Measurements from ENCODE around the gene CLMP. TPM values are rescaled to one million over a fixed set of nuclear protein-coding genes. Genes with fewer than 3 reads are reported as not detected.

The CLMP gene
- total RNA-seq, 3 donors from 2014 or later (not counting 1 experiment from before 2014, with no cell fraction given): 0.07 to 0.45 TPM; not detected in 1

GRCh38 chr11:123057661-123058305, 137.3 kb downstream of the CLMP start:
- peaks cover 50% of the 10 kb centered on the region for H3K36me3 Mint-ChIP-seq
- H3K27ac Mint-ChIP-seq: peak overlapping the region; percentile 99 to 100
- H3K9me3 Mint-ChIP-seq: no peaks in the 10 kb centered on the region
- DNase-seq (peak in 1 of 2 donors; percentile 63), ATAC-seq (no peak)
- Histone ChIP-seq H3K27me3 (ENCODE audit: control insufficient read depth, insufficient read depth, low read length) (no peaks in the 10 kb centered on the region), H3K4me1 (ENCODE audit: control insufficient read depth, insufficient read depth, low read length) (peaks cover 59% of the 10 kb centered on the region), H3K9me3 (ENCODE audit: control insufficient read depth, insufficient read depth, low read length) (no peaks in the 10 kb centered on the region), H3K27ac (ENCODE audit: low read length) (peak overlapping the region; percentile 23), H3K36me3 (ENCODE audit: control insufficient read depth, insufficient read depth, low read length) (peaks cover 74% of the 10 kb centered on the region), H3K4me3 (ENCODE audit: low read length) (no peak overlapping the region)
- H3K27me3 Mint-ChIP-seq (ENCODE audit: low read depth in 2 of 2): no peaks in the 10 kb centered on the region
- intact Hi-C loops (cut with micrococcal nuclease): no loop called here
- peak overlapping the region; percentile 25 for H3K4me3 Mint-ChIP-seq
- H3K4me1 Mint-ChIP-seq: peaks cover 66 to 85% of the 10 kb centered on the region in 2 donors
- TF ChIP-seq CTCF (IDR thresholded peaks at IDR 0.05): no peak
- WGBS (ENCODE audit: insufficient coverage): 72% methylated on average over 5 of the region's 5 CpGs

GRCh38 chr11:123056835-123057491, 138.1 kb downstream of the CLMP start:
- 66% methylated on average over 3 of the region's 3 CpGs for WGBS (ENCODE audit: insufficient coverage)
- DNase-seq (no peak), ATAC-seq (no peak)
- Mint-ChIP-seq H3K27me3 (ENCODE audit: low read depth in 2 of 2) (no peaks in the 10 kb centered on the region), H3K9me3 (no peaks in the 10 kb centered on the region), H3K36me3 (peaks cover 50% of the 10 kb centered on the region), H3K4me1 (peaks cover 65 to 80% of the 10 kb centered on the region in 2 donors), H3K4me3 (peak overlapping the region; percentile 21), H3K27ac (peak overlapping the region; percentile 99 to 100)
- H3K27ac ChIP-seq (ENCODE audit: low read length): peak overlapping the region; percentile 3
- no peaks in the 10 kb centered on the region for H3K9me3 ChIP-seq (ENCODE audit: control insufficient read depth, insufficient read depth, low read length)
- H3K36me3 ChIP-seq (ENCODE audit: control insufficient read depth, insufficient read depth, low read length): peaks cover 74% of the 10 kb centered on the region
- intact Hi-C loops (cut with micrococcal nuclease): no loop called here
- H3K4me1 ChIP-seq (ENCODE audit: control insufficient read depth, insufficient read depth, low read length): peaks cover 59% of the 10 kb centered on the region
- H3K4me3 ChIP-seq (ENCODE audit: low read length): no peak overlapping the region
- H3K27me3 ChIP-seq (ENCODE audit: control insufficient read depth, insufficient read depth, low read length): no peaks in the 10 kb centered on the region
- TF ChIP-seq CTCF (IDR thresholded peaks at IDR 0.05): no peak

GRCh38 chr11:123055191-123055901, 139.7 kb downstream of the CLMP start:
- Histone ChIP-seq H3K4me3 (ENCODE audit: low read length) (no peak overlapping the region), H3K4me1 (ENCODE audit: control insufficient read depth, insufficient read depth, low read length) (peaks cover 50% of the 10 kb centered on the region), H3K36me3 (ENCODE audit: control insufficient read depth, insufficient read depth, low read length) (peaks cover 65% of the 10 kb centered on the region), H3K9me3 (ENCODE audit: control insufficient read depth, insufficient read depth, low read length) (no peaks in the 10 kb centered on the region), H3K27me3 (ENCODE audit: control insufficient read depth, insufficient read depth, low read length) (no peaks in the 10 kb centered on the region), H3K27ac (ENCODE audit: low read length) (no peak overlapping the region)
- ATAC-seq: no peak
- Mint-ChIP-seq H3K36me3 (peaks cover 40% of the 10 kb centered on the region), H3K4me3 (no peak overlapping the region), H3K27me3 (ENCODE audit: low read depth in 2 of 2) (no peaks in the 10 kb centered on the region), H3K9me3 (no peaks in the 10 kb centered on the region), H3K27ac (peak overlapping the region; percentile 72 to 99), H3K4me1 (peaks cover 49 to 64% of the 10 kb centered on the region in 2 donors)
- TF ChIP-seq CTCF (IDR thresholded peaks at IDR 0.05): no peak
- 60% methylated on average over 4 of the region's 6 CpGs for WGBS (ENCODE audit: insufficient coverage)
- intact Hi-C loops (cut with micrococcal nuclease): no loop called here
- no peak for DNase-seq

All from natural killer cell (primary cell).